Breast epithelium (tissue), 3 donors: ENCODE results near the gene SLC16A7.

Source experiments
- POLR2A ChIP-seq: fragments of 450-650 bp; IDR thresholded peaks from one replicate; pipeline ENCODE4 v1.6.1; 2016; ENCODE audit warnings: antibody characterized with exemption, mild to moderate bottlenecking, moderate library complexity
- POLR2AphosphoS5 ChIP-seq, 3 donors: sonication (generic); formaldehyde crosslinking; IDR thresholded peaks; one replicate each; pipeline ENCODE4 v1.6.1; 2017; ENCODE audit warnings: antibody characterized with exemption in 3 of 3
- TF ChIP-seq, protein P1 (sequence below), 3 donors: fragments of 450-650 bp; IDR thresholded peaks; one replicate each; pipeline ENCODE4 v1.5.1; 2016 to 2017; ENCODE audit warnings: antibody characterized with exemption in 3 of 3, mild to moderate bottlenecking in 3 of 3, moderate library complexity in 3 of 3

DNA sequence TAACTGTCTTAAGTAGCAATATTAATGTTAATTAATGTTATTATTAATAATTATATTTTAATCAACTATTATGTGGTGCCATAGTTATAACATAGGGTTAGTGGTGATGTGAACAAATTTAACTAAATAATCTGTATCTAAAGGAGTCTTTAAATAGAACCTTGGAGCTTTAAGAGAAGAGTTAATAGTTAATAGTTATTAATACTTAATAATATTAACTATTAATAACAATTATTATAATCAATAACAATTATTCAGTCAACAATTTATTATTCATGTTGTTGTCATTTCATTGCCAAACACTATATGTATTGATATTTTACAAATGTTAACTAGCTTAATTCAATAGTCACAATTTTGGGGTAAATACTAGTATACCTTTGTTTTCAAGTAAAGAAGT lies 58.2 kb downstream of the SLC16A7 start:
- TF ChIP-seq POLR2AphosphoS5 (IDR thresholded peaks at IDR 0.05) (no peak), POLR2A (no peak)
- TF ChIP-seq, protein P1, sequence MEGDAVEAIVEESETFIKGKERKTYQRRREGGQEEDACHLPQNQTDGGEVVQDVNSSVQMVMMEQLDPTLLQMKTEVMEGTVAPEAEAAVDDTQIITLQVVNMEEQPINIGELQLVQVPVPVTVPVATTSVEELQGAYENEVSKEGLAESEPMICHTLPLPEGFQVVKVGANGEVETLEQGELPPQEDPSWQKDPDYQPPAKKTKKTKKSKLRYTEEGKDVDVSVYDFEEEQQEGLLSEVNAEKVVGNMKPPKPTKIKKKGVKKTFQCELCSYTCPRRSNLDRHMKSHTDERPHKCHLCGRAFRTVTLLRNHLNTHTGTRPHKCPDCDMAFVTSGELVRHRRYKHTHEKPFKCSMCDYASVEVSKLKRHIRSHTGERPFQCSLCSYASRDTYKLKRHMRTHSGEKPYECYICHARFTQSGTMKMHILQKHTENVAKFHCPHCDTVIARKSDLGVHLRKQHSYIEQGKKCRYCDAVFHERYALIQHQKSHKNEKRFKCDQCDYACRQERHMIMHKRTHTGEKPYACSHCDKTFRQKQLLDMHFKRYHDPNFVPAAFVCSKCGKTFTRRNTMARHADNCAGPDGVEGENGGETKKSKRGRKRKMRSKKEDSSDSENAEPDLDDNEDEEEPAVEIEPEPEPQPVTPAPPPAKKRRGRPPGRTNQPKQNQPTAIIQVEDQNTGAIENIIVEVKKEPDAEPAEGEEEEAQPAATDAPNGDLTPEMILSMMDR (IDR thresholded peaks at IDR 0.05) = no peak
